Loucy (cell line): Measurements from ENCODE around the gene GLG1.
"Not testable (repeated sequence)": the region's sequence is repeated elsewhere in the genome, so short reads cannot be mapped to it uniquely, and the experiment has no call there.

Experiments
- H2AFZ ChIP-seq: fragments of 200-600 bp; sonication (generic); 2 replicates; pipeline ENCODE4 v1.6.0; 2016; ENCODE audit warnings: antibody characterized with exemption, mild to moderate bottlenecking, low read length, moderate library complexity
- H3F3A ChIP-seq: fragments of 200-600 bp; 2 replicates; pipeline ENCODE4 v1.6.0; 2016; ENCODE audit warnings: antibody characterized with exemption, low read depth, mild to moderate bottlenecking
- H3K27me3 ChIP-seq: fragments of 200-600 bp; sonication (generic); 2 replicates; pipeline ENCODE4 v1.6.1; 2014; ENCODE audit warnings: low read length, mild to moderate bottlenecking; ENCODE audit not compliant: insufficient read depth, poor library complexity, severe bottlenecking
- H3K36me3 ChIP-seq: fragments of 200-600 bp; sonication (generic); 2 replicates; pipeline ENCODE4 v1.6.1; 2016; ENCODE audit warnings: low read length; ENCODE audit not compliant: insufficient read depth
- H3K4me1 ChIP-seq: fragments of 200-600 bp; sonication (generic); 2 replicates; pipeline ENCODE4 v1.5.1; 2014; ENCODE audit warnings: low read length, mild to moderate bottlenecking; ENCODE audit not compliant: insufficient read depth, poor library complexity, severe bottlenecking
- H3K4me2 ChIP-seq: fragments of 200-600 bp; sonication (generic); 2 replicates; pipeline ENCODE4 v1.6.0; 2014; ENCODE audit warnings: antibody characterized with exemption, low read length, low read depth, mild to moderate bottlenecking; ENCODE audit not compliant: poor library complexity, severe bottlenecking
- H3K4me3 ChIP-seq: fragments of 200-600 bp; sonication (generic); 2 replicates; pipeline ENCODE4 v1.5.1; 2014; ENCODE audit warnings: low read length, mild to moderate bottlenecking, mixed read lengths; ENCODE audit not compliant: poor library complexity, severe bottlenecking
- H3K79me2 ChIP-seq: fragments of 200-600 bp; sonication (generic); 2 replicates; pipeline ENCODE4 v1.6.1; 2014; ENCODE audit warnings: low read length; ENCODE audit not compliant: insufficient read depth
- H3K9ac ChIP-seq: fragments of 200-600 bp; sonication (generic); 2 replicates; pipeline ENCODE4 v1.6.0; 2014; ENCODE audit warnings: mild to moderate bottlenecking, low read depth, low read length, moderate library complexity; ENCODE audit not compliant: poor library complexity, severe bottlenecking
- H3K9me2 ChIP-seq: fragments of 200-600 bp; sonication (generic); replicated peaks from 2 replicates; pipeline ENCODE4 v1.6.1; 2016; ENCODE audit warnings: low read depth, low read length, mixed read lengths
- H3K9me3 ChIP-seq: fragments of 200-600 bp; sonication (generic); 2 replicates; pipeline ENCODE4 v1.6.1; 2014; ENCODE audit warnings: mild to moderate bottlenecking, antibody characterized with exemption, low read length, low read depth; ENCODE audit not compliant: insufficient read depth
- H4K20me1 ChIP-seq: fragments of 200-600 bp; sonication (generic); 2 replicates; pipeline ENCODE4 v1.6.0; 2014; ENCODE audit warnings: antibody characterized with exemption, low read length, mild to moderate bottlenecking; ENCODE audit not compliant: insufficient read depth, poor library complexity, severe bottlenecking
- EZH2phosphoT487 ChIP-seq: fragments of 200-600 bp; IDR thresholded peaks from 2 replicates; pipeline ENCODE4 v1.6.1; 2018; ENCODE audit warnings: antibody characterized with exemption, mild to moderate bottlenecking, moderate library complexity, borderline replicate concordance
- TF ChIP-seq, protein P1 (sequence below): fragments of 200-600 bp; sonication (generic); conservative IDR thresholded peaks from 2 replicates; pipeline ENCODE4 v1.5.1; 2014; ENCODE audit warnings: mild to moderate bottlenecking, antibody characterized with exemption, low read length

GLG1 gene

DNA sequence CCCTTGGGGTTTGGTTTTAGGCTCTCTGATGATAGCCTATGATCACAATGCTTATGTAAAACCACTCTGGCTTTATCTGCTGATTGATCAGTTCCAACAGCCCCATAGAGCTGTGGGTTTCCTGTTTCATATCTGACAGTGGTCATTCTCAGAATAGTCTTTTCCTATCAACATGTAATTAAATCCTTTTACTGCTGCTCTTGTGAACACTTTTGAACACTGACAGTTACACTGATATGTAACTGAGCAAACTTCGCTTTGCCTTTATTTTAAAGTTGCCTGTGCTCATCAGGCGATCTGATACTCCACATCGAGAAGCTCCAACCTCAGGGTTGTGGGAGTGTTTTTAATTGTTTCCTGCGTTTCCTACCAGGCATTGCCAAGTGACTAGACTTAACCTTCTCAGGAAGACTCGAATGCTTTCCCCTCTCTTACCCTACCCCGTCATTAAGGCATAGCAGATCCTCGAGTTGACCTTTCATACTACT, 168.4 kb downstream of the GLG1 start:
- Histone ChIP-seq H3F3A (no peaks in the 10 kb centered on the region), H3K79me2 (no peaks in the 10 kb centered on the region), H3K9me3 (no peaks in the 10 kb centered on the region), H3K36me3 (no peaks in the 10 kb centered on the region), H3K9me2 (no peaks in the 10 kb centered on the region), H3K4me3 (no peak overlapping the region), H3K4me2 (peak overlapping the region; percentile 21), H3K9ac (no peak overlapping the region), H2AFZ (no peak overlapping the region), H4K20me1 (no peaks in the 10 kb centered on the region), H3K4me1 (peaks cover 11% of the 10 kb centered on the region), H3K27me3 (peaks cover 79% of the 10 kb centered on the region)
- TF ChIP-seq, protein P1, sequence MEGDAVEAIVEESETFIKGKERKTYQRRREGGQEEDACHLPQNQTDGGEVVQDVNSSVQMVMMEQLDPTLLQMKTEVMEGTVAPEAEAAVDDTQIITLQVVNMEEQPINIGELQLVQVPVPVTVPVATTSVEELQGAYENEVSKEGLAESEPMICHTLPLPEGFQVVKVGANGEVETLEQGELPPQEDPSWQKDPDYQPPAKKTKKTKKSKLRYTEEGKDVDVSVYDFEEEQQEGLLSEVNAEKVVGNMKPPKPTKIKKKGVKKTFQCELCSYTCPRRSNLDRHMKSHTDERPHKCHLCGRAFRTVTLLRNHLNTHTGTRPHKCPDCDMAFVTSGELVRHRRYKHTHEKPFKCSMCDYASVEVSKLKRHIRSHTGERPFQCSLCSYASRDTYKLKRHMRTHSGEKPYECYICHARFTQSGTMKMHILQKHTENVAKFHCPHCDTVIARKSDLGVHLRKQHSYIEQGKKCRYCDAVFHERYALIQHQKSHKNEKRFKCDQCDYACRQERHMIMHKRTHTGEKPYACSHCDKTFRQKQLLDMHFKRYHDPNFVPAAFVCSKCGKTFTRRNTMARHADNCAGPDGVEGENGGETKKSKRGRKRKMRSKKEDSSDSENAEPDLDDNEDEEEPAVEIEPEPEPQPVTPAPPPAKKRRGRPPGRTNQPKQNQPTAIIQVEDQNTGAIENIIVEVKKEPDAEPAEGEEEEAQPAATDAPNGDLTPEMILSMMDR: no peak
- peak; percentile 98 for TF ChIP-seq EZH2phosphoT487

DNA sequence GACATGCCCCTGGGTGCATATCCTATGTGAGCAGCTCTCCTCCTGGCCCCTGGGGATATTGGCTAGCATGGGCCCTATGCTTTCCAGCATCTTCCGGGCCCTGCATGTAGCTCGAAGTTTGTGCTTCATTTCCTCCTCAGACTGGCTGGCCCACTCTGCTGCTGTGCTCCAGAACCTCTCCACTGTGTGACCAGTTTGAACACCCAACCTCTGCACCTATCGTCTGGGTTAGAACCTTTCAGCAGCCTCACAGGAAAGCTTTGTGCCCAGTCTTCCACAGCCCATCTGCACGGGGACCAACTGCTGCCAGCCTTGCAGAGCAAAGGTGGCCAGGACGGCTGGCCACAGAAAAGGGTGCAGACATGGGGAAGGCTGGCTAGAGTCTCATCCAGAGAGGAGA, 175.4 kb downstream of the GLG1 start:
- Histone ChIP-seq H3K4me3 (no peak overlapping the region), H3K36me3 (no peaks in the 10 kb centered on the region), H3K27me3 (peaks cover 51% of the 10 kb centered on the region), H3K79me2 (no peaks in the 10 kb centered on the region), H3K4me2 (no peak overlapping the region), H3K9me2 (no peaks in the 10 kb centered on the region), H3K9me3 (no peaks in the 10 kb centered on the region), H4K20me1 (no peaks in the 10 kb centered on the region), H3K9ac (no peak overlapping the region), H3K4me1 (no peaks in the 10 kb centered on the region), H2AFZ (no peak overlapping the region), H3F3A (no peaks in the 10 kb centered on the region)
- TF ChIP-seq, protein P1: no peak
- no peak for TF ChIP-seq EZH2phosphoT487

DNA sequence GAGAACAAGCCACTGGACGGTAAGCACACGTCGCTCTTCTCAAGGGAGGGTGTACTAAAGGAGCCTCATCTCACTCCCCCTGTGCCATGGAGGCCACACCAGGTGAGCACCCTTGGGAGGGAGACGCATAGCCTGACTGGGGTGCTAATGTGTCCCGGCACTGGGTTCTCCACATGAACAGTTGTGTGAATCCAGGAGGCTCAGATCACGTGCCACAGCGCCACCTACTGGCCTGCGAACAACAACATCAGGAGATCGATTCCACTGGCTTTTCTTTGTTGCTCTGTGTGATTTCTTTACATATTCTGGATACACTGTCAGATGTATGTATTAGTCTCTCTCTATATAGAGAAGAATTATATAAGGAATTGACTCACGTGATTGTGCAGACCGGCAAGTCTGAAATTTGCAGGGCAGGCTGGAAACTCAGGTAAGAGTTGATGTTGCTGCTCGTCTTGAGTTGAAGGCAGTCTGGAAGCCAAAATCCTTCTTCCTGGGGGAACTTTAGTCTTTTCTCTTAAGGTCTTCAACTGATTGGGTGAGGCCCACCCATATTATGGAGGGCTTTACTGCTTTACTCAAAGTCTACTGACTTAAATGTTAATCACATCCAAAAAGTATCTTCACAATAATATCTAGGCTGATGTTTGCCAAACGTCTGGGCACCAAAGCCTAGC, 176.7 kb downstream of the GLG1 start:
- H3K9me3 ChIP-seq, H3K4me1 ChIP-seq, H2AFZ ChIP-seq, H4K20me1 ChIP-seq, H3F3A ChIP-seq, H3K4me3 ChIP-seq, H3K9ac ChIP-seq, H3K79me2 ChIP-seq, H3K4me2 ChIP-seq, H3K36me3 ChIP-seq, H3K9me2 ChIP-seq: not testable (repeated sequence)
- H3K27me3 ChIP-seq: peaks cover 37% of the 10 kb centered on the region
- TF ChIP-seq, protein P1: peak; percentile 70

DNA sequence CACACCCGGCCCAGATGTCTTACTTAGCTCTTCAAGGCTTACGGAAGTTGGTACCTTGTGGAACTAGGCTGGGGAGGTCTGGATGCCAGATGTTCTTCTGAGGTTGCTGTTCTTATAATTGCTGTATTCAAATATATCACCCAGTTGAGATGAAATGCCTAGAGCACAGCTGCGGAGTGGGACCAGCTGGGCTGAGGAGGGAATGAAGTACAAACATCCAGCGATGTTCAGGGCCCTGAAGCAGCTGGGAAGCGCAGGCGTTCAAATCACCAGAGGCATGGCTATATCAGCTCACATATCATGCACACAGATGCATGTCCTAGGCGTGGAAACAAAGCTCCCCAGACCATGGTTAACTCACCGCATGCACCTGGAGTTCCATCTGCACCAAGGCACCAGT, 178.4 kb downstream of the GLG1 start:
- H3K9me3 ChIP-seq, H3K4me3 ChIP-seq, H3F3A ChIP-seq, H3K9me2 ChIP-seq, H3K9ac ChIP-seq, H4K20me1 ChIP-seq, H2AFZ ChIP-seq, H3K79me2 ChIP-seq, H3K36me3 ChIP-seq, H3K4me1 ChIP-seq, H3K4me2 ChIP-seq: not testable (repeated sequence)
- H3K27me3 ChIP-seq: peaks cover 21% of the 10 kb centered on the region

DNA sequence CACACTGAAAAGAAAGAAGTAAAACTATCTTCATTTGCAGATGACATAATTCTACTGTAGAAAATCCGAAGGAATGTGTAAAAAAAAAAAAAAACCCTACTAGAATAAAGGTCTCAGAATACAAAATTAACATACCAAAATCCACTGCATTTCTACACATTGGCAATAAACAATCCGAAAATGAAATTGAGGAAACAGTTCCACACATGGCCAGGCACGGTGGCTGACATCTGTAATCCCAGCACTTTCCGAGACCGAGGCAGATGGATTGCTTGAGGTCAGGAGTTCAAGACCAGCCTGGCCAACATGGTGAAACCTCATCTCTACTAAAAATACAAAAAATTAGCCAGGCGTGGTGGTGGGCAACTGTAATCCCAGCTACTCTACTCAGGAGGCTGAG, 181.2 kb downstream of the GLG1 start:
- H3K79me2 ChIP-seq, H3K36me3 ChIP-seq, H3F3A ChIP-seq, H3K4me3 ChIP-seq, H3K4me2 ChIP-seq, H3K4me1 ChIP-seq, H3K9me3 ChIP-seq, H3K9me2 ChIP-seq, H2AFZ ChIP-seq, H3K27me3 ChIP-seq, H3K9ac ChIP-seq, H4K20me1 ChIP-seq: not testable (repeated sequence)
